CD4-positive, CD25-positive, alpha-beta regulatory T cell (primary cell): ENCODE data around the gene GPR171. TPM values are rescaled to one million over a fixed set of nuclear protein-coding genes. Genes with fewer than 3 reads are reported as not detected.

Experiments
- ATAC-seq, 2 donors: fragments of 150-1000 bp; cut with Tn5 transposase; one replicate each; pipeline ENCODE4 v1.10.0; 2021; ENCODE audit warnings: low read depth in 2 of 2, moderate number of reproducible peaks in 2 of 2, moderate library complexity in 1 of 2
- DNase-seq, 3 donors: peaks; one replicate each; pipeline versions ENCODE4 v3.0.0 to v3.0.0-alpha.2; 2012 to 2022; ENCODE audit warnings: mixed read lengths in 1 of 3
- H3K27ac ChIP-seq: one replicate; pipeline ENCODE4 v1.7.0; 2013; ENCODE audit warnings: mild to moderate bottlenecking, low read length; ENCODE audit not compliant: insufficient read depth, poor library complexity, severe bottlenecking
- H3K27me3 ChIP-seq: one replicate; pipeline ENCODE4 v1.7.0; 2013; ENCODE audit warnings: low read length; ENCODE audit not compliant: control insufficient read depth, insufficient read depth
- H3K36me3 ChIP-seq: one replicate; pipeline ENCODE4 v1.7.0; 2013; ENCODE audit warnings: mild to moderate bottlenecking, low read length, moderate library complexity; ENCODE audit not compliant: control insufficient read depth, insufficient read depth
- H3K4me1 ChIP-seq: 2 replicates; pipeline ENCODE4 v1.7.0; 2013; ENCODE audit warnings: mild to moderate bottlenecking, low read length; ENCODE audit not compliant: insufficient read depth, control insufficient read depth, poor library complexity, severe bottlenecking
- H3K4me3 ChIP-seq: one replicate; pipeline ENCODE4 v1.7.0; 2013; ENCODE audit warnings: low read depth, mild to moderate bottlenecking, low read length, moderate library complexity
- H3K9me3 ChIP-seq, 2 experiments: 1 replicate in 1 of 2; 2 replicates in 1 of 2; pipeline ENCODE4 v1.7.0; 2013; ENCODE audit warnings: low read length in 2 of 2, mild to moderate bottlenecking in 1 of 2, moderate library complexity in 1 of 2; ENCODE audit not compliant: control insufficient read depth in 2 of 2
- H3K27ac Mint-ChIP-seq, 3 donors: one replicate each; pipeline ENCODE4 v1.8.0; 2020 to 2022; ENCODE audit warnings: mild to moderate bottlenecking in 3 of 3, mixed read lengths in 3 of 3, moderate library complexity in 2 of 3
- H3K27me3 Mint-ChIP-seq: one replicate; pipeline ENCODE4 v1.8.0; 2022; ENCODE audit warnings: mild to moderate bottlenecking, mixed read lengths
- H3K36me3 Mint-ChIP-seq: one replicate; pipeline ENCODE4 v1.8.0; 2020; ENCODE audit warnings: mixed read lengths
- H3K4me1 Mint-ChIP-seq, 4 donors: one replicate each; pipeline ENCODE4 v1.8.0; 2020 to 2022; ENCODE audit warnings: mixed read lengths in 4 of 4, mild to moderate bottlenecking in 1 of 4
- H3K4me3 Mint-ChIP-seq, 4 donors: one replicate each; pipeline ENCODE4 v1.8.0; 2020 to 2022; ENCODE audit warnings: mild to moderate bottlenecking in 4 of 4, mixed read lengths in 4 of 4, moderate library complexity in 3 of 4
- H3K9me3 Mint-ChIP-seq, 7 donors: one replicate each; pipeline ENCODE4 v1.8.0; 2020 to 2022; ENCODE audit warnings: mixed read lengths in 7 of 7, mild to moderate bottlenecking in 3 of 7, moderate library complexity in 2 of 7
- polyA plus RNA-seq, 4 donors: library from polyadenylated mRNA; unstranded; fragments of 300-500 nt; fragmentation: Illumina TruSeq; gene quantifications; one replicate each; pipeline ENCODE4 v1.2.3, GENCODE V29; 2021
- total RNA-seq: library from RNA; stranded (reverse); gene quantifications from one replicate; pipeline ENCODE4 v1.2.3, GENCODE V29; 2022

GPR171 gene
- total and polyA plus RNA-seq, 5 donors from 2014 or later: 26.8 to 118 (median 96.7) TPM

GRCh38 chr3:151155409-151156128, 47.4 kb downstream of the GPR171 start:
- H3K4me3 ChIP-seq: no peak overlapping the region
- no peak overlapping the region for H3K4me3 Mint-ChIP-seq
- H3K4me1 ChIP-seq: no peaks in the 10 kb centered on the region
- H3K9me3 ChIP-seq: no peaks in the 10 kb centered on the region
- H3K27me3 Mint-ChIP-seq: peaks cover 10% of the 10 kb centered on the region
- H3K36me3 ChIP-seq: no peaks in the 10 kb centered on the region
- H3K9me3 Mint-ChIP-seq: no peaks in the 10 kb centered on the region
- ATAC-seq (no peak), DNase-seq (no peak)
- H3K36me3 Mint-ChIP-seq: no peaks in the 10 kb centered on the region
- no peaks in the 10 kb centered on the region for H3K4me1 Mint-ChIP-seq
- no peak overlapping the region for H3K27ac Mint-ChIP-seq
- H3K27me3 ChIP-seq: peaks cover 13% of the 10 kb centered on the region
- H3K27ac ChIP-seq: no peak overlapping the region

GRCh38 chr3:151154566-151154965, 48.5 kb downstream of the GPR171 start:
- peaks cover 10% of the 10 kb centered on the region for H3K27me3 Mint-ChIP-seq
- H3K36me3 Mint-ChIP-seq: no peaks in the 10 kb centered on the region
- Histone ChIP-seq H3K4me3 (no peak overlapping the region), H3K27me3 (peaks cover 10% of the 10 kb centered on the region), H3K36me3 (no peaks in the 10 kb centered on the region), H3K27ac (no peak overlapping the region), H3K4me1 (no peaks in the 10 kb centered on the region), H3K9me3 (no peaks in the 10 kb centered on the region)
- no peak overlapping the region for H3K4me3 Mint-ChIP-seq
- no peak overlapping the region for H3K27ac Mint-ChIP-seq
- H3K4me1 Mint-ChIP-seq: no peaks in the 10 kb centered on the region
- no peaks in the 10 kb centered on the region for H3K9me3 Mint-ChIP-seq
- no peak for ATAC-seq
- DNase-seq: no peak

GRCh38 chr3:151152455-151153079, 50.4 kb downstream of the GPR171 start:
- no peaks in the 10 kb centered on the region for H3K9me3 Mint-ChIP-seq
- peaks cover 16% of the 10 kb centered on the region for H3K27me3 Mint-ChIP-seq
- DNase-seq (no peak), ATAC-seq (no peak)
- no peaks in the 10 kb centered on the region for H3K4me1 Mint-ChIP-seq
- Histone ChIP-seq H3K9me3 (no peaks in the 10 kb centered on the region), H3K4me1 (no peaks in the 10 kb centered on the region), H3K27me3 (peaks cover 10% of the 10 kb centered on the region), H3K36me3 (no peaks in the 10 kb centered on the region), H3K4me3 (no peak overlapping the region), H3K27ac (no peak overlapping the region)
- no peaks in the 10 kb centered on the region for H3K36me3 Mint-ChIP-seq
- H3K27ac Mint-ChIP-seq: no peak overlapping the region
- no peak overlapping the region for H3K4me3 Mint-ChIP-seq

Other genes with a start within 250 kb of the GPR171 start
- not detected for gene CLRN1, start 230.5 kb downstream of the GPR171 start, total RNA-seq
- gene CLRN1, start 230.5 kb downstream of the GPR171 start, polyA plus RNA-seq: not detected
- gene MED12L, start 117.6 kb downstream of the GPR171 start, total RNA-seq: 2.7 TPM
- not detected for gene MED12L, start 117.6 kb downstream of the GPR171 start, polyA plus RNA-seq
- gene P2RY14, start 75.3 kb upstream of the GPR171 start, total RNA-seq: 0.84 TPM
- gene P2RY14, start 75.3 kb upstream of the GPR171 start, polyA plus RNA-seq: 1 to 10 TPM in 1 of 4 donors, under 1 TPM in 2, not detected in 1; 0.28 to 1.2 (median 0.98) TPM
- gene GPR87, start 113.6 kb upstream of the GPR171 start, total RNA-seq: not detected
- not detected for gene GPR87, start 113.6 kb upstream of the GPR171 start, polyA plus RNA-seq
- not detected for gene P2RY13, start 126.3 kb upstream of the GPR171 start, total RNA-seq
- gene P2RY13, start 126.3 kb upstream of the GPR171 start, polyA plus RNA-seq: under 1 TPM in 1 of 4 donors, not detected in 3; 0.13 TPM
- gene P2RY12, start 181.5 kb upstream of the GPR171 start, total RNA-seq: 1.9 TPM
- gene P2RY12, start 181.5 kb upstream of the GPR171 start, polyA plus RNA-seq: not detected